ENCODE results near the gene FNIP2. TPM values are rescaled to one million over a fixed set of nuclear protein-coding genes. Genes with fewer than 3 reads are reported as not detected.

Gene FNIP2
- total and polyA plus RNA-seq, 8 donors = 4.8 to 109 (median 28.9) TPM

DNA sequence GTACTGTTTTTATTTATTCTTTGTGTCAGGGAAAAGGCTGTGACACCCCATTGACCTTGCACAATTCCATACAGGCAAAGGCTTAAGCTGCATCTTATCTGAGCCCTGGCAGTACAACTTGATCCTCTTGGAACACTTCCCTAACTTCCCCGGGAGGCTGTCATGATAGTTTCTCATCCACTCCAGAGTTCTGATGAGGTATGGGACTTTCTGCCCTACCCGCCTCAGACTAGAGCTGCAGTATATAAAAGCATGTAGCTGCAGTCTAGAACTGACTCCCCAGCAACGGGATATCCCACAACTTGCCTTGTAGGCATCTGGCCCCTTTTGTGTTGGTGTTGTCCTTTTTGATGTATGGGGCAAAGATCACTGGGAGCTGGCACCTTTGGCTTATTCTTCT, 72.7 kb downstream of the FNIP2 start:
- Histone ChIP-seq H3K4me3 (no peak overlapping the region), H3K27me3 (no peaks in the 10 kb centered on the region), H3K27ac (no peak overlapping the region), H3K9me3 (no peaks in the 10 kb centered on the region), H3K4me1 (peaks cover 0 to 24% (median 15%) of the 10 kb centered on the region in 4 donors), H3K36me3 (peaks cover 3 to 52% (median 41%) of the 10 kb centered on the region in 4 donors)
- DNase-seq = no peak
- WGBS, 5 donors = 62 to 78% (median 69%) methylated on average over 3 of the region's 3 CpGs
- intact Hi-C loops (cut with DNase I; ENCODE audit: low total_unique reads) = no loop called here
- TF ChIP-seq CTCF (IDR thresholded peaks at IDR 0.05) = no peak
- TF ChIP-seq EP300 (IDR thresholded peaks at IDR 0.05) = no peak
- TF ChIP-seq POLR2A (IDR thresholded peaks at IDR 0.05) = no peak
- TF ChIP-seq POLR2AphosphoS5 (IDR thresholded peaks at IDR 0.05) = no peak

- no peaks in the 10 kb centered on the region for H3K9me3 ChIP-seq
- no peaks in the 10 kb centered on the region for H3K27me3 ChIP-seq
- WGBS, 5 donors = 74 to 82% (median 76%) methylated on average over 4 of the region's 4 CpGs
- H3K4me3 ChIP-seq = no peak overlapping the region
- intact Hi-C loops (cut with DNase I; ENCODE audit: low total_unique reads) = no loop called here
- no peak for DNase-seq
- peaks cover 7 to 54% (median 54%) of the 10 kb centered on the region in 4 donors for H3K36me3 ChIP-seq
- H3K4me1 ChIP-seq = peaks cover 0 to 14% (median 7%) of the 10 kb centered on the region in 4 donors
- TF ChIP-seq EP300 (IDR thresholded peaks at IDR 0.05) = no peak
- TF ChIP-seq POLR2AphosphoS5 (IDR thresholded peaks at IDR 0.05) = no peak
- TF ChIP-seq CTCF (IDR thresholded peaks at IDR 0.05) = no peak
- no peak for TF ChIP-seq POLR2A (IDR thresholded peaks at IDR 0.05)
- no peak overlapping the region for H3K27ac ChIP-seq
Measured at GRCh38 chr4:158845311-158846041, 76.7 kb downstream of the FNIP2 start.

DNA sequence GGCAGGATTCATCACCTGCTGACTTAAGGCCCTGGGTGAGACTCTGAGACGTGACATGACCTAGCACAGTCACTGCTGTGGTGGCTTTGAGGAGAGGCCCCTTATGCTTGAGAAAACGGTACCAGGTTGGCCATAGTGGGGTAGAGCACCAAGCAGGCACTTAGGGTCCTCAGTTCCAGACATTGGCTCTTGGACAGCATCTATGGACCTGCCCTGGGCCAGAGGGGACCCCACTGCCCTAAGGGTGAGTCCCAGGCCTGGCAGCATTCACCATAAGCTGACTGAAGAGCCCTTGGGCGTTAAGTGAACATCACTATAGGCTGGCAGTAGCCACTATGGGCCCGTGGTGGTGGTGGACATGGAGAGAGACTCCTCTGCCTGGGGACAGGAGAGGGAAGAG, 78.7 kb downstream of the FNIP2 start:
- TF ChIP-seq CTCF (IDR thresholded peaks at IDR 0.05) (no peak), POLR2AphosphoS5 (IDR thresholded peaks at IDR 0.05) (no peak), POLR2A (IDR thresholded peaks at IDR 0.05) (no peak), EP300 (IDR thresholded peaks at IDR 0.05) (no peak)
- 86 to 99% (median 96%) methylated on average over 4 of the region's 4 CpGs for WGBS, 5 donors
- Histone ChIP-seq H3K4me1 (peaks cover 0 to 17% (median 11%) of the 10 kb centered on the region in 4 donors), H3K36me3 (peaks cover 4 to 53% (median 42%) of the 10 kb centered on the region in 4 donors), H3K27ac (no peak overlapping the region), H3K4me3 (no peak overlapping the region), H3K9me3 (no peaks in the 10 kb centered on the region), H3K27me3 (no peaks in the 10 kb centered on the region)
- no peak for DNase-seq
- intact Hi-C loops (cut with DNase I; ENCODE audit: low total_unique reads) = no loop called here

GRCh38 chr4:158849681-158850080, 80.9 kb downstream of the FNIP2 start:
- Histone ChIP-seq H3K27ac (peak overlapping the region in 2 of 5 donors; percentile 46 to 48), H3K4me1 (peaks cover 0 to 13% (median 10%) of the 10 kb centered on the region in 4 donors), H3K27me3 (no peaks in the 10 kb centered on the region), H3K4me3 (no peak overlapping the region), H3K36me3 (peaks cover 4 to 47% (median 36%) of the 10 kb centered on the region in 4 donors), H3K9me3 (no peaks in the 10 kb centered on the region)
- no peak for TF ChIP-seq POLR2AphosphoS5 (IDR thresholded peaks at IDR 0.05)
- no peak for TF ChIP-seq POLR2A (IDR thresholded peaks at IDR 0.05)
- TF ChIP-seq EP300 (IDR thresholded peaks at IDR 0.05) = no peak
- TF ChIP-seq CTCF (IDR thresholded peaks at IDR 0.05) = no peak
- no peak for DNase-seq
- intact Hi-C loops (cut with DNase I; ENCODE audit: low total_unique reads) = loop anchor here (5.0 kb wide), 1 partner anchor 117 kb away; no protein-coding TSS in a partner anchor
- WGBS, 5 donors = 69 to 89% (median 82%) methylated on average over 2 of the region's 2 CpGs
